GM18870 (cell line): ENCODE data around the gene ADIPOR2.

Experiments used
- ATAC-seq: cut with Tn5 transposase; IDR thresholded peaks from one replicate; pipeline ENCODE4 v1.9.1; 2021; ENCODE audit warnings: moderate library complexity; ENCODE audit not compliant: unreplicated experiment

Gene ADIPOR2

GRCh38 chr12:1690578-1691122, at the start of gene ADIPOR2:
TSS of gene ADIPOR2 (plus strand) at chr12:1691070. CDS start at chr12:1754344, 63,274 bp downstream.
- peak; percentile 92 for ATAC-seq

DNA sequence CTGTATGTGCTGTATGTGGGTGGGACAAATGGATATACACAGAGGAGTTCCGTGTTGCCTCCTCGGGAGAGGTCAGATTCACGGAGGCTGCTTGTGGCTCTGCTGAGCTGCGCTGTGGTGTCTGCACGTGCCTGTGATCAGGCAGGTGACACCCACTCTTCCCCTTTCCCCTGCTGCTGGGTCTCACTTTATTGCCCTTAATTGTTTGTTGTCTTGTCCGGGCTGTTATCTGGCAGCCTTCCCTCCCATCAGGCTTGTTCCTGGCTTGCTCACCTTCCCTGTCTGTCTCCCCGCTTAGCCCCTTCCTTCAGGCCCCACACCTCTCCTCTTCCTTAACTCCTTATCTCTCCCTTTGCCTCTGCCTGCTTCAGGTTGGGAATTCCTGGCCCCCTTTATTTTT, 48.4 kb upstream of the ADIPOR2 start:
- no peak for ATAC-seq

DNA sequence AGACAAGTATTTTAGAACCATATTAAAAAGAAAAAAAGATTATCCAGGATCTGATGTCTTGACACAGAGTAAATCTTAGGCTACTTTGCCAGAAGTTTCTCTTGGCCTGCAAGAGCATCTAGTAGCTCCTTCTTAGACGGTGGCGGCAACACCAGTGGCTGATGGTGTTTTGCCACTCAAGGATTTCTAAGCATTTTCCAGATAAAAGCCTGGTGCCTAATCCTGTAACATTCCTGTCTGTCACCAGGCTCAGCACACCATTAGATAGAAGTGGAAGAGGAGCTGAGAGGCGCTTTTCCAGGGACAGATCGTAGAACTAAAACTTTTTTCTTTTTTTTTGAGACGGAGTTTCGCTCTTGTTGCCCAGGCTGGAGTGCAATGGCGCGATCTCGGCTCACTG, 47.8 kb upstream of the ADIPOR2 start:
- no peak for ATAC-seq

DNA sequence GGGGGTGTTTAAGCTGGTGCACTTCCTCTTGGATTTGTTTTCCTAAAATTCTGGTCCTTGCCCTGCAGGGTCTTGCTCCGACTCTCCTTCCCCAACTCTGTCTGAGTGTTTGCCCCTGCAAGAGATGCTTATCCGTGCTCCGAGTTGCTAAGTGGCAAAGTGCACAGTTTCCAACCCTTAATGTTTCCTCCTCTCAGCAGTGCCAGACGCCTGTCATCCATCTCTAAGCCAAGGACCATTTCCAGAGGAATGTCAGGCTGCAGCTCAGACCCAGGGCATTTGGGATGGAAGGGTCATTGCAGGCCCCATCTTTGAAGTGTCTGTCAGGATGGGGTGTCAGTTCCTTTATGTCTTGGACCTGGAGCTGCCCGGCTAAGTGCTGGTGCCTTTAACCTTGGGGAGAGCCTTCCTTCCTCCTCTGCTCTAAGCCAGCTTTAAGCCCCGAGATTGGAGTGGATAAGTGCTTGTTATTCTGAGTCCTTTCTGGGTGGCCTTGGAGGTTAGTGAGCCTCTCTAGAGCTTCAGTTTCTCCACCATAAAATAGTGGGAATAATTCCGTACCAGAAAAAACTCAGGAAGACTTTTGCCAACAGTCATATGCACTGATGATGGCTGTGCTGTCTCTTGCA, 46.9 kb upstream of the ADIPOR2 start:
- ATAC-seq, result no peak

- ATAC-seq, result no peak
Observed at GRCh38 chr12:1644534-1645438, 46.1 kb upstream of the ADIPOR2 start.

DNA sequence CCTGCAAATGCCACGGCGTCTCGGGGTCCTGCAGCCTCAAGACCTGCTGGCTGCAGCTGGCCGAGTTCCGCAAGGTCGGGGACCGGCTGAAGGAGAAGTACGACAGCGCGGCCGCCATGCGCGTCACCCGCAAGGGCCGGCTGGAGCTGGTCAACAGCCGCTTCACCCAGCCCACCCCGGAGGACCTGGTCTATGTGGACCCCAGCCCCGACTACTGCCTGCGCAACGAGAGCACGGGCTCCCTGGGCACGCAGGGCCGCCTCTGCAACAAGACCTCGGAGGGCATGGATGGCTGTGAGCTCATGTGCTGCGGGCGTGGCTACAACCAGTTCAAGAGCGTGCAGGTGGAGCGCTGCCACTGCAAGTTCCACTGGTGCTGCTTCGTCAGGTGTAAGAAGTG, 45.1 kb upstream of the ADIPOR2 start:
- ATAC-seq, result no peak

GRCh38 chr12:1646569-1647284, 44.1 kb upstream of the ADIPOR2 start:
- no peak for ATAC-seq

- no peak for ATAC-seq
Observed at GRCh38 chr12:1647285-1647669, 43.6 kb upstream of the ADIPOR2 start.

DNA sequence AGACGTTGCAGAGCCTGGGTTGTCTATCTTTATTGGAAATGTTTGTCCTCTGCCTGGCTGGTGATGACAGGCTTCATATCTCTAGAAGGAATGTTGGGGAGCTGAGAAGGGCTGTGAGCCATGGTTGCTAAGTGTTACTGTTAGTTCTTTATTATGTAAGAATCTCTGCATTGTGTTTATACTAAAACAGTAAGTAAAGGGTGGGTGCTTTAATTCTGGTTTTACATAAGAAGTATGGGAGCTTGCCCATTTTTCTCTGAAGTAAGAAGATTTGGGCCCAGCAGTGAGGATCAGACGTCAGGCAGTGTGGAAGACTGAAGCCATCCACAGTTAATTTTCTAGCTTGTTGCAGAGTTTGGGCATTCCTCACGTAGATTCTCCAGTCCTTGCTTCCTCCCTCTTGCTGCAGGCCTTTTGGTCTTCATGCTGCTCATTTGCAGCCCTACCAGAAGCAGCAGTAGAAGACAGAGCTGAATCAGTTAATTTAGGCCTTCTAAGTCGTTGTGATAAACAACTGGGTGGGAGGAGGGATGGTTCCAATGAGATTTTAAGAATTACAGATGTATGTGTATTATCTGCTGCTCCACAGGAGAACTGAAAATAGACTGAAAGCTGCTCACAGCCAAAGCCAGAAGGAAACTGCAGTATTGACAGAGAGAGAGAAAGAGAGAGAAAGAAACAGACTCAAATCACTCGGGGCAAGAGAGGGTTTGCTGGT, 40.5 kb upstream of the ADIPOR2 start:
- ATAC-seq, result no peak

DNA sequence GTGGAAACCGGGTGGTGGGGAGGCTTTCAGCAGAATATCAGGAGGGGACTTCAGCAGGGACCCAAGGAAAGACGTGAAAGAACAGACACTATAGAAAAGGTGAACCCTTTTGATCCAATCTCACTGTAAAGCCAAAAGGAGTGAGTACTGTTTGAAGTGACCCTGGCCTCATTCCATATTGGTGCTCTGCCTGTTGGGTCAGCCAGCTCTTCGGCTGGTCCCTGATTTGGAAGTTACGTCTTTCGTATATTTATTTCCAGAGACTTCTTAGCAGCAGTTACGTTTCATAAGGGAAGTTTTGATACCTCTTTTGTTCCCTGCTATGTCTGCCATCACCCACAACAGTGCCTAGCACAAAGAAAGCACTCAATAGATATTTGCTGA, 39.9 kb upstream of the ADIPOR2 start:
- no peak for ATAC-seq

DNA sequence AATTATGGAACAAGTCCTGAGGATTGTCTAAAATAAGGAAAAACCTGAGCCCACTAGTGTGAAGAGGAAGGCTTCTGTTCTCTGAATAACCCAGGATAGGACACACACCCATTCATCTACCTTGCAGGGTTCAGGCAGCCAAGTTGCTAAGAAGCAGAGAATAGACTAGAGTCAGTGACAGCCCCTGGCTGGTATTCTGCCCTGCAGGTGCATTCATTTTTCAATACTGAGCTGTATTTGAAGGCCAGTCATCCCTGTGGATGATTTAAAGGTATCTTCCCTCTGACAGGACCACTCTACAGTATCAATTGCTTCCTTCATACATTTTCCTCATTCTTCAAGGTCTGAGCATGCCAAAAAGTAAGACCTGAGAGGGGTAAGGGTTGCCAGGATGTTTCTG, 38.9 kb upstream of the ADIPOR2 start:
- no peak for ATAC-seq

GRCh38 chr12:1655225-1655788, 35.6 kb upstream of the ADIPOR2 start:
- no peak for ATAC-seq

DNA sequence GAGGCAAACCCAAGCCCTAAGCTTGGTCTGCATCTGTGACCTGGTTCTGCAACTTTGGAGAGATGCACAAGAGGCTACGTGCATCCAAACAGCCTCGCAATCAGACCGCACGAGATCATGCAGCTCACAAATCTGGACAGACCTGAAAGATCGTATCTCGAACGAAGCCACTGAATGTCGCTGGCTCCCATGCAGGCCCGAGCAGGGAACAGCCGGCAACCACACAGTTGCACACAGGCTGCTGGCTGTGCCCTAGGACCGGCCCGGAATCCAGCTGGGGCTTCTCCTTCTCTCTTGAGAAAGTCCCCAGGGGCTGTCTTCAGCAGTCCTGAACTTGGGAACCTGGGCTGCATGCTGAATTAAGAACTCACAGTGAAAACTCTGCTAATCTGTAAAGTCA, 34.0 kb upstream of the ADIPOR2 start:
- ATAC-seq, result no peak

DNA sequence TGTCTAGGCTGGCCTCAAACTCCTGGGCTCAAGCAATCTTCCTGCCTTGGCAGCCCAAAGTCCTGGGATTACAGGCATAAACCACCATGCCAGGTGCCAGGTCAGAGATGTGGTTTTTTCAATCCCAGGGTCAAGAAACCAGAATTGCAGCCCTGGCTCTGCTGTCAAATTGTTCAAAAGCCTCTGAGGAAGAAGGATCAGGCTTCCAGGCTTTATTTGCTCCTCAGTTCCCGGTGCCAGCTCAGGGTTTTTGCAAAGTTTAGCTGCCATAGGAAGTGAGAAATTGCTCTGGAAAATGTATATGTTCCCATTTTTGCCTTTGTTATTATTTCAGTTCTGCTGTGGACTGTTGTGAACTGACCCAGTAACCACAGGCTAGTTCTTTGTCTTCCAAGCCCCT, 33.2 kb upstream of the ADIPOR2 start:
- ATAC-seq, result no peak

- ATAC-seq, result no peak
Observed at GRCh38 chr12:1660304-1661187, 30.3 kb upstream of the ADIPOR2 start.

DNA sequence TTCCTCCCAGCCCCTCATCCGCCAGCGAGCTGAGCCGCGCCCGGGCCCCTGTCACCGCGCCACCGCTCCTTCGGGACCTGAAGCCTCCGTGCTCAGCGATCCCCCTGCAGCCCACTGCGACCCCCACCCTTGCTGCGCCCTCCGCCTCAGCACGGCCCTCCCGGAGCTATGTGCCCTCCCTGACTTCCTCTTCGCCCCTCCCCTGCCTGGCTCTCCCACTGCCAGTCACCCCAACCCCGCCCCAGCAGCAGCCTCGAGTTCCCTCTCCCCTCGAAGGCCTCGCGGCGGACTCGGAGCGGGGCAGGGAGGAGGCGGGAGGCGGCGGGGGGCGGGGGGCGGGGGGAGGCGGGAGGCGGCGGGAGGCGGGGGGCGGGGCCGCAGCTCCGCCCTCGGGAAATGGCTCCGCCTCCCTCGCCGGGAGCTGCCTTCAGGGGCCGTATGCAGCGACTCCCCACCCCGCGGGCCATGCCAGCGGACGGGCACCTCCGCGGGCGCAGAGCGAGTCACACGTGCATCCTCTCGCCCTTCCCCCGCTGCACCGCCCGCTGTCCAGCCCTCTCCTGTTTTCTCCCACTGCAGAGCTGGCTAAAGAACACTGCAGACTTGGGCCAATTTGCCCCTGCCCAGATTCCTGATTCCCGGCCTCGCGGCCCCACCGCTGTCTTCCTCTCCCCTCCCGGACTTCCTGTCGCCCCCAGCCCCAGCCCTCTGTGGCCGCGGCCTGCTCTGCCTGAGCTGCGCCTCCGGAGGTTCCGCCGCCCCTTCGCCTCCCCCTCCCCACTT, 29.1 kb upstream of the ADIPOR2 start:
- no peak for ATAC-seq

- ATAC-seq, result no peak
Observed at GRCh38 chr12:1662761-1663439, 28.0 kb upstream of the ADIPOR2 start.

DNA sequence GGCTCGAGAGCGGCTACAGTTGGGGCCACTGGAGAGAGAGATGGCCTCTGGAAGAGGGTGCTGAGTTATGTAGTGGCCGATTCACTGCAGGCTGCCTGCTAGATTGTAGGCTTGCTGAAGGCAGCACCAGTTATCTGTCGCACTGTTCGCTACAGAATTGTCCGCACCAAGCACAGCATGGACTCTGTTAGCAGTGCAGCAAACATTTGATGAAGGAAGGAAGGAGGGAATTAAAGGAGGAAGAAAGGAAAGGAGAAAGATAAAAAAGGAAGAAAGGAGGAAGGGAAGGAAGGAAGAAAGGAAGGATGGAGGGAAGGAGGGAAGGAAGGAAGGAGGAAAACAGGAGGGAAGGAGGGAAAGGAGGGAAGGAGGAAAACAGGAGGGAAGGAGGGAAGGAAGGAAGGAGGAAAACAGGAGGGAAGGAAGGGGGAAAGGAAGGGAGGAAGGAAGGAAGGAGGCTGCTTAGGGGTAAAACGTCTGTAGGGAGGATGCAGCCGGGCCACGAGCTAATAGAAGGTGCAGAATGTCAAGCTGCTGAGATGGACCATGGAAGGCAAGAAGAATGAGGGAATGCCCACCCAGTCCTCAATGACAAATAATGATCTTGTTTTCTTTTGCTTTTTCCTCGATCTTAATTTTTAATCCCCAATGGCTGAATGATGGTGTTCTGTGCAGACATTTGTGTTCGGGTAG, 27.3 kb upstream of the ADIPOR2 start:
- ATAC-seq, result no peak
